ENCODE measurements around the gene LONRF2. TPM values are rescaled to one million over a fixed set of nuclear protein-coding genes. Genes with fewer than 3 reads are reported as not detected.

The LONRF2 gene
- polyA plus RNA-seq, 2 of the 4 experiments (the other 2 are of a cell fraction), result 4.8 to 17.9 TPM

DNA sequence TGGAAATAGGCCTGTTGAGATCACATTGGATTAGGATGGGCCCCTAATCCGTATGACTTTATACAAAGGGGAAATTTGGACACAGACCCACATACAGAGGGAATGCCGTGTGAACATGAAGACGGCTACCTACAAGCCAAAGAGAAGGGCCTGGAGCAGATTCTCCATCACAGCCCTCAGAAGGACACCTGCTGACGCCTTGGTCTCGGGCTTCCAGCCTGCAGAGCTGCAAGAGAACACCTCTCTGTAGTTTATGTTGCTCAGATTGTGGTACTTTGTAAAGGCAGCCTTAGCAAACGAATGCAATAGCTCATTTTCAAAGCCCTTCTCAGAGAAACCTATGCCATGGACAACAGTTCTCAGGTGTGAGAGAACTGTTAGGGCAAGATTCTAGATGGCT lies 86.1 kb downstream of the LONRF2 start:
- ChIA-PET POLR2A (no interaction called here), CTCF (interaction anchor here (2.8 kb wide), 1 partner anchor 9 kb away, joined by 7 read pairs; no protein-coding TSS in a partner anchor)
- DNase-seq (ENCODE audit: low read depth in 1 of 2, low spot score in 1 of 2), result no peak
- Histone ChIP-seq H3K4me1 (no peaks in the 10 kb centered on the region), H3K9me3 (no peaks in the 10 kb centered on the region), H3K4me2 (no peak overlapping the region), H3K27ac (no peak overlapping the region), H3K4me3 (no peak overlapping the region)
- WGBS (ENCODE audit: missing lambda C conversion rate), result 35% methylated on average over 6 of the region's 6 CpGs
- no peak for FAIRE-seq
- no peak for ATAC-seq
- no peak for TF ChIP-seq CHD4 (IDR thresholded peaks at IDR 0.05; ENCODE audit: borderline replicate concordance)
- TF ChIP-seq HOXB5 (CRISPR knock-in tag; IDR thresholded peaks at IDR 0.05), result no peak
- TF ChIP-seq, protein P1, sequence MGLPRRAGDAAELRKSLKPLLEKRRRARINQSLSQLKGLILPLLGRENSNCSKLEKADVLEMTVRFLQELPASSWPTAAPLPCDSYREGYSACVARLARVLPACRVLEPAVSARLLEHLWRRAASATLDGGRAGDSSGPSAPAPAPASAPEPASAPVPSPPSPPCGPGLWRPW (IDR thresholded peaks at IDR 0.05), result no peak
- no peak for TF ChIP-seq PHF8 (IDR thresholded peaks at IDR 0.05; ENCODE audit: borderline replicate concordance, low read depth)
- no peak for TF ChIP-seq MAFK (IDR thresholded peaks at IDR 0.05; ENCODE audit: partially characterized antibody)
- TF ChIP-seq MAZ (IDR thresholded peaks at IDR 0.05; ENCODE audit: borderline replicate concordance, low read depth, low read length), result no peak

DNA sequence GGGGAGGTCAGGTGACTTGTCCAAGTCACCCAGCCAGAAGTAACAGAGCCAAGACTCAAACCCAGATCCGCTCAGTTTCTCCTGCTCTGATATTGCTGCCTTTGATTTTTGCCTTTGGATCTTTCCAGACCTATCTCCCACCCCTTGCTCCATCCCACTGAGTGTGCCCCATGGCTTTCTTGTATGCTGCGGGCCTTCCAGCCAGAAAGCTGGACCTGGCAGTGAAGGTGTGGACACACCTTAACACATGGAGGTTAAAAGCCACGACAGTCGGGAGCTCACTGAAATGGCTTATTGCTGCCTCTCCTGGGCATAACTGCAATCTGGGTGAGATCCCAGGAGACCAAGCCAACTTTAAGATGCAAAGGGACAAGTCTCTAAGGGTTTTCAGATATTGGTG lies 86.7 kb downstream of the LONRF2 start:
- no peak overlapping the region for H3K4me2 ChIP-seq
- DNase-seq (ENCODE audit: low read depth in 1 of 2, low spot score in 1 of 2), result no peak
- CTCF ChIA-PET, result interaction anchor here (1.2 to 2.8 kb wide), 2 partner anchors 9 to 676 kb away, joined by 3 to 7 read pairs; no protein-coding TSS in a partner anchor
- TF ChIP-seq NR3C1 (IDR thresholded peaks at IDR 0.05), result no peak
- TF ChIP-seq ZSCAN20 (CRISPR knock-in tag; IDR thresholded peaks at IDR 0.05), result no peak
- no peak overlapping the region for H3K27ac ChIP-seq
- no peak for ATAC-seq
- WGBS (ENCODE audit: missing lambda C conversion rate), result 51% methylated on average over 4 of the region's 4 CpGs
- no peaks in the 10 kb centered on the region for H3K9me3 ChIP-seq
- POLR2A ChIA-PET, result no interaction called here
- H3K4me3 ChIP-seq, result no peak overlapping the region
- H3K4me1 ChIP-seq, result no peaks in the 10 kb centered on the region
- no peak for FAIRE-seq

GRCh38 chr2:100235098-100235497 lies 87.2 kb downstream of the LONRF2 start:
- no peak for DNase-seq (ENCODE audit: low read depth in 1 of 2, low spot score in 1 of 2)
- 53% methylated on average over 14 of the region's 16 CpGs for WGBS (ENCODE audit: missing lambda C conversion rate)
- ChIA-PET POLR2A (no interaction called here), CTCF (interaction anchor here (0.7 to 2.8 kb wide), 4 partner anchors 10 to 676 kb away, joined by 3 to 7 read pairs (median 3); no protein-coding TSS in a partner anchor)
- H3K4me1 ChIP-seq, result no peaks in the 10 kb centered on the region
- TF ChIP-seq HOXA7 (CRISPR knock-in tag; IDR thresholded peaks at IDR 0.05) (no peak), FOSL2 (IDR thresholded peaks at IDR 0.05) (no peak), FOSL2 (CRISPR knock-in tag; IDR thresholded peaks at IDR 0.05) (no peak), NPAS2 (CRISPR knock-in tag; IDR thresholded peaks at IDR 0.05; ENCODE audit: borderline replicate concordance) (no peak), KDM5A (IDR thresholded peaks at IDR 0.05) (no peak), POLR2AphosphoS2 (conservative IDR thresholded peaks at IDR 0.05; ENCODE audit: low read length) (no peak), RARB (CRISPR knock-in tag; IDR thresholded peaks at IDR 0.05) (no peak), MAZ (IDR thresholded peaks at IDR 0.05; ENCODE audit: borderline replicate concordance, low read depth, low read length) (no peak), RAD21 (conservative IDR thresholded peaks at IDR 0.05 in 1 of 2, IDR thresholded peaks at IDR 0.05 in 1 of 2) (no peak), NR3C1 (IDR thresholded peaks at IDR 0.05) (no peak), USF2 (IDR thresholded peaks at IDR 0.05) (no peak), REST (IDR thresholded peaks at IDR 0.05) (no peak), CBX2 (IDR thresholded peaks at IDR 0.05; ENCODE audit: borderline replicate concordance, low read depth) (no peak), EHMT2 (IDR thresholded peaks at IDR 0.05; ENCODE audit: low read depth) (no peak), CHD4 (IDR thresholded peaks at IDR 0.05; ENCODE audit: borderline replicate concordance) (no peak), FOXS1 (CRISPR knock-in tag; IDR thresholded peaks at IDR 0.05) (no peak), ZC3H11A (IDR thresholded peaks at IDR 0.05) (no peak)
- TF ChIP-seq, protein P2, sequence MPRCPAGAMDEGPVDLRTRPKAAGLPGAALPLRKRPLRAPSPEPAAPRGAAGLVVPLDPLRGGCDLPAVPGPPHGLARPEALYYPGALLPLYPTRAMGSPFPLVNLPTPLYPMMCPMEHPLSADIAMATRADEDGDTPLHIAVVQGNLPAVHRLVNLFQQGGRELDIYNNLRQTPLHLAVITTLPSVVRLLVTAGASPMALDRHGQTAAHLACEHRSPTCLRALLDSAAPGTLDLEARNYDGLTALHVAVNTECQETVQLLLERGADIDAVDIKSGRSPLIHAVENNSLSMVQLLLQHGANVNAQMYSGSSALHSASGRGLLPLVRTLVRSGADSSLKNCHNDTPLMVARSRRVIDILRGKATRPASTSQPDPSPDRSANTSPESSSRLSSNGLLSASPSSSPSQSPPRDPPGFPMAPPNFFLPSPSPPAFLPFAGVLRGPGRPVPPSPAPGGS (IDR thresholded peaks at IDR 0.05), result no peak
- TF ChIP-seq, protein P3, sequence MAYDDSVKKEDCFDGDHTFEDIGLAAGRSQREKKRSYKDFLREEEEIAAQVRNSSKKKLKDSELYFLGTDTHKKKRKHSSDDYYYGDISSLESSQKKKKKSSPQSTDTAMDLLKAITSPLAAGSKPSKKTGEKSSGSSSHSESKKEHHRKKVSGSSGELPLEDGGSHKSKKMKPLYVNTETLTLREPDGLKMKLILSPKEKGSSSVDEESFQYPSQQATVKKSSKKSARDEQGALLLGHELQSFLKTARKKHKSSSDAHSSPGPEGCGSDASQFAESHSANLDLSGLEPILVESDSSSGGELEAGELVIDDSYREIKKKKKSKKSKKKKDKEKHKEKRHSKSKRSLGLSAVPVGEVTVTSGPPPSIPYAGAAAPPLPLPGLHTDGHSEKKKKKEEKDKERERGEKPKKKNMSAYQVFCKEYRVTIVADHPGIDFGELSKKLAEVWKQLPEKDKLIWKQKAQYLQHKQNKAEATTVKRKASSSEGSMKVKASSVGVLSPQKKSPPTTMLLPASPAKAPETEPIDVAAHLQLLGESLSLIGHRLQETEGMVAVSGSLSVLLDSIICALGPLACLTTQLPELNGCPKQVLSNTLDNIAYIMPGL (CRISPR knock-in tag; IDR thresholded peaks at IDR 0.05; ENCODE audit: borderline replicate concordance), result no peak
- FAIRE-seq, result no peak
- ATAC-seq, result no peak
- H3K27ac ChIP-seq, result no peak overlapping the region
- no peaks in the 10 kb centered on the region for H3K9me3 ChIP-seq
- H3K4me2 ChIP-seq, result no peak overlapping the region
- H3K4me3 ChIP-seq, result no peak overlapping the region
